Neural progenitor cell (in vitro differentiated cells): ENCODE measurements around the gene PDE3B.

Source experiments
- EZH2 ChIP-seq: fragments of 200-600 bp; sonication (generic); IDR thresholded peaks from 2 replicates; pipeline ENCODE4 v1.6.1; 2017; ENCODE audit warnings: antibody characterized with exemption, mild to moderate bottlenecking, moderate library complexity
- TF ChIP-seq, protein P1 (sequence below): fragments of 200-600 bp; sonication (generic); IDR thresholded peaks from 2 replicates; pipeline ENCODE4 v1.5.1; 2017; ENCODE audit warnings: antibody characterized with exemption, mild to moderate bottlenecking

DNA sequence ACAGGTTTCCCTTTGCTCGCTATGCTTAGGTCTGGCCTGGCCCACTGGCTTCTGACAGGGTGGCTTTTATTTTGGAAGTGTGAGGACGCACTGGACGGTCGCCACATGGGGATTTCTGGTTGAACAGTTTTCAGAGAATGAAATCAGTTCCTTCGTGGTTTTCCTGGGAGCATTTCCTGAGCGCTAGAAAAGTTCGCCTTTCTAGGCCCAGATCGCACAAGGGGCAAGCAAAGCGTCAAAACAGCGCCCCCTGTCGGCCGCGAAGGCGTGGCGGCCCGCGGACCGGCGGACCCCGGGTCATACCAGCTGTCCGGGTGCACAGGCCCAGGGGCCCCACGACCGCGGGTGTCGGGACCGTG lies 261.1 kb downstream of the PDE3B start:
- TF ChIP-seq, protein P1, sequence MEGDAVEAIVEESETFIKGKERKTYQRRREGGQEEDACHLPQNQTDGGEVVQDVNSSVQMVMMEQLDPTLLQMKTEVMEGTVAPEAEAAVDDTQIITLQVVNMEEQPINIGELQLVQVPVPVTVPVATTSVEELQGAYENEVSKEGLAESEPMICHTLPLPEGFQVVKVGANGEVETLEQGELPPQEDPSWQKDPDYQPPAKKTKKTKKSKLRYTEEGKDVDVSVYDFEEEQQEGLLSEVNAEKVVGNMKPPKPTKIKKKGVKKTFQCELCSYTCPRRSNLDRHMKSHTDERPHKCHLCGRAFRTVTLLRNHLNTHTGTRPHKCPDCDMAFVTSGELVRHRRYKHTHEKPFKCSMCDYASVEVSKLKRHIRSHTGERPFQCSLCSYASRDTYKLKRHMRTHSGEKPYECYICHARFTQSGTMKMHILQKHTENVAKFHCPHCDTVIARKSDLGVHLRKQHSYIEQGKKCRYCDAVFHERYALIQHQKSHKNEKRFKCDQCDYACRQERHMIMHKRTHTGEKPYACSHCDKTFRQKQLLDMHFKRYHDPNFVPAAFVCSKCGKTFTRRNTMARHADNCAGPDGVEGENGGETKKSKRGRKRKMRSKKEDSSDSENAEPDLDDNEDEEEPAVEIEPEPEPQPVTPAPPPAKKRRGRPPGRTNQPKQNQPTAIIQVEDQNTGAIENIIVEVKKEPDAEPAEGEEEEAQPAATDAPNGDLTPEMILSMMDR, result peak; percentile 80
- no peak for TF ChIP-seq EZH2
